CD4-positive, alpha-beta T cell treated with Interleukin-15 for 1 hour (primary cell): ENCODE results near the gene TIMP2.
A peak's percentile ranks its signal among the peaks of the same experiment; 100 is the strongest.
"Not testable (repeated sequence)": the region's sequence is repeated elsewhere in the genome, so short reads cannot be mapped to it uniquely, and the experiment has no call there.

Source experiments
- DNase-seq: peaks from one replicate; pipeline ENCODE4 v3.0.0-alpha.2; 2020

Gene TIMP2

GRCh38 chr17:78929908-78930775 lies 5.0 kb upstream of the TIMP2 start:
- no peak for DNase-seq

DNA sequence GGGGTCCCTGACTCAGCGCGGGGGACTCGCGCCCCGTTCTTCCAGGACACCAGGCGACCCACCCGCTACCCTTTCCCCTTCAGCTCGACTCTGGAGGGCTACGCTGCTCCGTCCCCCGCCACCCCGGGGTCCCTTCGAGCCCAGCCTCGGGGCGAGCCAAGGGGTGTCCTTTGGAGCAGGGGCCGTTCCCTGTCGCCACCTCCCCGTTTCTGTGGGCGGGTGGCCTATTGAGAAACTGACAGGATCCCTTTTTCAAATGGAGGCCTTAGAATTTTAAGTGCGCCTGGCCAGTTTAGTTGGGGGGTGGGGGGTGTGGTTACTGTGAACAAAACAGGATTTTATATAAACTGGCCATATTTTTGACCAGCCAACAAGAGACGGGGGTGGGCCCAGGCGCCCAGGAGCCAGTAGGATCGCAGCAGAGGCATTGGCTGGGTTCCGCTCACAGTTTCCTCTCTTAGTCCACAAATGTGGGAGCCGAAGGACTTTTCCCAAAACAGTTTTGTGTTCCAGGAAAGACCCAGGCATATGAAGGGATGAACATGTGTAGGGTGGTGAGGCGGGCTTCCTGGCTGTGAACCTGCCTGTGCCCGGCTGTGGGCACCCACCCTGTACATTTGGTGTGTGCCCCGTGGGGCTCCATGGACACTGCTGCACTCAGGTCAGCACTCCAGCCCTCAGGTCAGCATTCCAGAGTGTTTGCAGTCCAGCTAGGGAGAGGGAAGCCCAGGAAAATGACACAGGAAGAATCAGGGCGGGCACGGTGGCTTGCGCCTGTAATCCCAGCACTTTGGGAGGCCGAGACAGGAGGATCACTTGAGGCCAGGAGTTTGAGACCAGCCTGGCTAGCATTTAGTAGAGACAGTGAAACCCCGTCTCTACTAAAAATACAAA lies 722 bp upstream of the TIMP2 start:
- DNase-seq = no peak

GRCh38 chr17:78924481-78925151 lies 571 bp downstream of the TIMP2 start:
- DNase-seq = no peak

DNA sequence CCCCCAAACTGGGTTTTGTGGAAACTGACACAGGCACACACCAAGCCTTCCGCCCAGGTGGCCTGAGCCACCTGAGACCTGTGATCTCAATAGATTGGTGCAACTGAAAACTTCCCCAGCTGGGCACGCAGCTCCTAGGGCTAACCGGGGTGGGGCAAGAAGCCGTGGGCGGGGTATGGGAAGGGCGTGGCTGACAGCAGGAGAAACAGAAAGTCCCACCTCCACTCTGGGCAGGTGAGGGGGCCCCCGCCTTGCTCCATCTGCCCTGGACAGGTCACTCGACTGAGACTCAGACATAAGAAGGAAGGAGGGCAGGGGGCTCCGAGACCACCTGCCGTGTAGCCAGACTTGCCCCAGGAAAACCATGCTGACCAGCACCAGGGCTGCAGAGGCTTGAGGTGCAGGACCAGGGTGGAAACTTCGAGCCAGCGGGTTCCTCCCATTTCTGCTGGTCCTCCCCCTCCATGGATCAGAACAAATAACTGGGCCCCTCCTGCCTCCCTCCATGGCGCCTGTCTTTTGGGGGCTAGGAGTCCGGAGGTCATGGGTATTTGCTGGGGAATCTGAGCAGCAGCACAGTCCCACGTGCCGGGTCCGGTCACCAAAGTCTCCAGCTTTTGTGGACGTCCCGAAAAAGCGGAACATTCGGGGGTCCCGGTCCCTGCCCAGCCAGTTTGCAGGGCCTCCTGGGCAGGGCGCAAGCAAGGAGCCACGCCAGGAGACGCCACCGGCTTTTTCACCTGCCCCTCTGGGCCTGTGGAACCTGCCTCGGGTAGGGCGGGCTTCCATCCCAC lies 1.3 kb downstream of the TIMP2 start:
- DNase-seq = peak; percentile 76

GRCh38 chr17:78922816-78923498 lies 2.2 kb downstream of the TIMP2 start:
- DNase-seq = no peak

- no peak for DNase-seq
Observed at GRCh38 chr17:78921437-78921971, 3.7 kb downstream of the TIMP2 start.

GRCh38 chr17:78920528-78920927 lies 4.7 kb downstream of the TIMP2 start:
- no peak for DNase-seq

DNA sequence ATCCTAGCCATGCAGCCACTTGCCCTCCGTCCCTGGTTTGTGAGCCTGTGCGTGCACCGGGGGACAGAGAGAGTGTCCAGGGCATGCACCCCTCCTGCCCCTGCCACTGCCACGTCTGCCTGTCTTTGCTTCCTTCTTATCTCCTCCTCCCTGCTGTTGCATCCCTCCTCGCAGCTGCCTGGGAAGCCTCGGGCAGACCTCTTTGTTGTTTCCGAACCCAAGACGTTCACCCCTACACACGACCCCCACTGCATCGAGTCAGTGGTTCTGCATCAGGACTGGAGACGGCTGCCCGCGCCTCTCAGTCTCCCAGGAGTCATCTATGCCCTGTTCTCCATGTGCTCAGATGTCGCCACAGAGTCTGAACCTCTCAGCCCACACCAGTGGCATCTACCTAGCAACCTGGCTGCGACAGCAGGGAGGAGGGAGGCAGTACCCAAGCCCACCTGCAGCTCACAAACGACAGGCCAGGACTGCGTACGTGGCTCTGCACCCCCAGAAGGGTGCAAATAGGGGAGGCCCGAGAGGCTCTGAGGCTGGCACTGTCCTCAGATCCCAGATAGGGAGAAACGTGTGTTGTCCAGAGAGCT lies 5.2 kb downstream of the TIMP2 start:
- DNase-seq = no peak

- no peak for DNase-seq
Observed at GRCh38 chr17:78918979-78919378, 6.2 kb downstream of the TIMP2 start.

DNA sequence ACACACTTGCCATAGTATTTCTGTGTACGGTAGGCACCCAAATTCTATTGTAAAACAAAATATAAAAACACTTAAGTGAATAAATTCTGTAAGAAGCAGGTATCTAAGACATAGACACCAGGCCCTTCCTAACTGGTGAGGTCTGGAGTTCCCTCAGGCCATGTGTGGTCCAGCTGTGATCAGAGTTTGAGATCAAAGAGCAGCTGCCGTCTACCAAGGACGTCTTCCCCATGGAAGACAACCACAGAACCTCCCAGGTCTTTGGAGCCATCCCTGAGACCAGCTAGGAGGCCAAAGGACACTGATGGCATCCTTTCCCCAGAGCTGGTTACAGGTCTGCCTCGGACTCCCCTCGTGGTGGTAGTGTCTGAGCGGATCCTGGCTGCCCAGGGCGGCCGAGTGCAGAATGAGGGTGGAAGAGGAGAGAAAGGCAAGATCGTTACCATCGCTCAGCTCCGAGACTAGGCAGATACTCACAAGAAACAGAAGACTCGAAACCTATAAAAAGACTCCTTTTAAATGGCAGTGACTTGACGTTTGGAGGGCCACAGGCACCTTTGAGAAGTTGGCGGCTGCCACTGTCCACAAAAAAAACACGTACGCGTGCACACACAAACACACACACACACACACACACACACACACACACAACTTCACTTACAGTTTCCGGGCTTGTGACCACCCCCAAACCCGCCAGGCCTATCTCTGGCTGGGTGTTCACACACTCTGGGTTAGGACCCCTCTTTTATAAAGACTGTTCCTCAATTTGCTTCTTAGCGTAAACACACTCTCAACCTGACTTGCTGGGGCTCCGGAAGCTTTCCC lies 7.5 kb downstream of the TIMP2 start:
- no peak for DNase-seq

GRCh38 chr17:78915872-78916632 lies 9.1 kb downstream of the TIMP2 start:
- DNase-seq = peak; percentile 55

DNA sequence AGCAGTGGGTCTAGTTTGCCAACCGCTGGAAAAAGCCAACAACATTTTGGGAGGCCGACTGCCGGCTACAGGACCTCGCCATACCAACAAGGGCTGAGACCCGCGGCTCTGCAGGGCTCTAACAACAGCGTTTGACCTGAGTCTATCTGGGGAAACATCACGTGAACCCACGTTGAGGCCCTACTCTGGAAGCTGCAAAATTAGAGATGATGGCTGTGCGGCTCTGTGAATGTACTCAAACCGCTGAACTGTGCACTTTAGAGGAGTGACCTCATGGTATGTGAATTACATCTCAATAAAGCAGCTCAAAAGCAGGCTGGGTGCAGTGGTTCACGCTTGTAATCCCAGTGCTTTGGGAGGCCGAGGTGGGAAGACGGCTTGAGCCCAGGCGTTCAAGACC lies 12.1 kb downstream of the TIMP2 start:
- DNase-seq = no peak

DNA sequence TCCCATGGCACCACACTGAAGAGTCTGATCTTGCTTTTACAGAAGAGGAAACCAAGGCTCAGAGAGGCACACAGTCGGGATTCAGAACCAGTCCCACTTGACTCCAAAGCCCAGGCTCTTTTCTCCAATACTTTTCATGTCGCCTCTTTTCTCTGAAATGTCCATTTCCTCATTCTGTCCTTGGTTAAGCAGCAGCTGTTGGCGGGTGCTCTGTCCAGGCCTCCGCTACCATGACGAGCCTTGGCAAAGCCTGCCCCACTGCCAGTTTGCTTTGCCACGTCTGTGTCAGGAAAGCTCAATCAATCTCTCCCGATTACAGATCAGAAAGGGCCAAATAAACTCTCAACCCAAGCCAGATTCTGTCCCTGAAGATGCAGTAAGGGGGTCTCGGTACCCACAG lies 13.1 kb downstream of the TIMP2 start:
- DNase-seq = no peak

- DNase-seq = not testable (repeated sequence)
Observed at GRCh38 chr17:78911543-78911942, 13.6 kb downstream of the TIMP2 start.

DNA sequence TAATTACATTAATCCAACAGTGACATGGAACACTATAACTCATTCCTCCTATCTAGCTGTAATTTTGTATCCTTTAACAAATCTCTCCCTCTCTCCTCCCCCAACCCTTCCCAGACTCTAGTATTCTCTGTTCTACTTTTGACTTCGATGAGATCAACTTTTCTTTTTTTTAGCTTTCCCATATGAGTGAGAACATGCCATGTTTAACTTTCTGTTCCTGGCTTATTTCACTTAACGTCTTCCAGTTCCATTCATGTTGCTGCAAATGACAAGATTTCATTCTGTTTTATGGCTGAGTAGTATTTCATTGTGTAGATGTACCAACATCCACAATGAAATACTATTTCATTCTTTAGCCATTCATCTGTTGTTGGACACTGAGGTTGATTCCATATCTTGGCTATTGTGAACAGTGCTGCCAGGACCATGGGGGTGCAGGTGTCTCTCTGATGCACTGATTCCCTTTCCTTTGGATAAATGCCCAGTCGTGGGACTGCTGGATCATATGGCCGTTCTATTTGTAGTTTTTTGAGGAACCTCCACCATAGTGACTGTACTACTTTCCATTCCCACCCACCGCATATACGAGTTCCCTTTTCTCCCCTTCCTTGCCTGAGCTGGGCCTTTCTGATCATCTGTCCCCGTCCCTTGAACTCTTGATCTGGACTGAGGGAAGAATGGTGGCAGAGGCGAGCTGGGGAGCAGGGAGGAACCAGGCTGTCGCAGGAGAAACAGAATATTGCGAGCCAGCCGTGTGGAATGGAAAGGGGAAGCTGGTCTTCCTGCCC lies 14.5 kb downstream of the TIMP2 start:
- DNase-seq = peak; percentile 55

DNA sequence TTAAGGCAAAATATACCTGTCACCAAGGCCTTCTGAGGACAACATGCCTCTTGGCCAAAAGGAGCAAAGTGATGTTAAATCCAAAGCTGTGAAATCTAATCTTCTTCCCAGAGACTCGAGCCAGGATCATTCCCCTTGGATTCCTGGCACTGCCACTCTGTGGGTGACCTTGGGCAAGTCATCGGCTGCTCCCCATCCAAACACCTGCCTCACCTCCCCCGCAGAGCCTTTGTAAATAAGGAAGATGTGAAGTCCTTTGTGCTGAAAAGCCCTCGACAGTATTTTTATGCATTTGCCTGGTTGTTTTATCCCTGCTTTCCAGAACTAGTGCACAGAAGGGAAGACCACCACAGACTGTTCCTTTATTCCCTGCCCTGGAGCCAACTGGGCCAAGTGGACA lies 16.8 kb downstream of the TIMP2 start:
- no peak for DNase-seq

- no peak for DNase-seq
Observed at GRCh38 chr17:78905541-78905940, 19.6 kb downstream of the TIMP2 start.

DNA sequence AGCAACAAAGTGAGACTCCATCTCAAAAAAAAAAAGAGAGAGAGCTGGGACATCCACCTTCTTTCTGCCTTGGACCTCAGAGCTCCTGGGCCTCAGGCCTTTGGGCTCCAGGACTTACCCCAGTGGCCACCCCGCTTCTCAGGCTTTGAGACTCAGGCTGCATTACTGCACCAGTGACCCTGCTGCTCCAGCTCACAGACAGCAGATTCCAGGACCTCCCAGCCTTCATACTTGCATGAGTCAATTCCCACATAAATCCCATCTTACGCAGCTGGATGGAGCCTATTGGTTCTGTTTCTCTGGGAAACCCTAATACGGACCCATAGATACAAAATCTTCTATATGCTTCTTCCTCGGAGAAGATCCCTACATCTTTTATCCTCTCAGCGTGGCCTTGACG lies 20.1 kb downstream of the TIMP2 start:
- DNase-seq = no peak

- no peak for DNase-seq
Observed at GRCh38 chr17:78904371-78904770, 20.8 kb downstream of the TIMP2 start.
